ENCODE measurements around the gene ILKAP. TPM values are rescaled to one million over a fixed set of nuclear protein-coding genes. Genes with fewer than 3 reads are reported as not detected.
A peak's percentile ranks its signal among the peaks of the same experiment; 100 is the strongest.

The ILKAP gene
- total and polyA plus RNA-seq, 12 donors: 12.3 to 131 (median 26.1) TPM

GRCh38 chr2:238162846-238163441, 40.6 kb downstream of the ILKAP start:
- Histone ChIP-seq H3K36me3 (replicated peaks in 1 of 2) (no peaks in the 10 kb centered on the region), H3K27ac (no peak overlapping the region), H3K9me3 (replicated peaks in 1 of 3) (no peaks in the 10 kb centered on the region), H3K4me3 (no peak overlapping the region), H3K27me3 (peaks cover 16% of the 10 kb centered on the region), H3K4me1 (replicated peaks in 1 of 2) (peaks cover 0 to 4% of the 10 kb centered on the region in 2 donors)
- intact Hi-C loops (cut with DNase I): no loop called here
- TF ChIP-seq POLR2A (IDR thresholded peaks at IDR 0.05) (no peak), CTCF (IDR thresholded peaks at IDR 0.05) (no peak)
- peak in 1 of 7 donors; percentile 5 for DNase-seq
- WGBS, 4 donors: 37 to 68% (median 65%) methylated on average over 9 to 15 of the region's 15 CpGs

- H3K27ac ChIP-seq: no peak overlapping the region
- no peaks in the 10 kb centered on the region for H3K9me3 ChIP-seq (replicated peaks in 1 of 3)
- no peak for TF ChIP-seq CTCF (IDR thresholded peaks at IDR 0.05)
- no peak for TF ChIP-seq POLR2A (IDR thresholded peaks at IDR 0.05)
- H3K4me1 ChIP-seq (replicated peaks in 1 of 2): peaks cover 0 to 4% of the 10 kb centered on the region in 2 donors
- H3K4me3 ChIP-seq: no peak overlapping the region
- H3K36me3 ChIP-seq (replicated peaks in 1 of 2): no peaks in the 10 kb centered on the region
- intact Hi-C loops (cut with DNase I): no loop called here
- peaks cover 16% of the 10 kb centered on the region for H3K27me3 ChIP-seq
- 79 to 100% (median 82%) methylated on average over 2 to 14 of the region's 14 CpGs for WGBS, 4 donors
- peak in 1 of 7 donors; percentile 2 for DNase-seq
These were observed 41.1 kb downstream of the ILKAP start for GRCh38 chr2:238162251-238162845.

GRCh38 chr2:238161291-238162051, 42.0 kb downstream of the ILKAP start:
- DNase-seq: peak in 1 of 7 donors; percentile 5
- TF ChIP-seq CTCF (IDR thresholded peaks at IDR 0.05): no peak
- no peak for TF ChIP-seq POLR2A (IDR thresholded peaks at IDR 0.05)
- H3K27ac ChIP-seq: no peak overlapping the region
- 85 to 98% (median 90%) methylated on average over 9 to 21 of the region's 21 CpGs for WGBS, 4 donors
- H3K36me3 ChIP-seq (replicated peaks in 1 of 2): no peaks in the 10 kb centered on the region
- no peaks in the 10 kb centered on the region for H3K9me3 ChIP-seq (replicated peaks in 1 of 3)
- intact Hi-C loops (cut with DNase I): no loop called here
- H3K4me3 ChIP-seq: no peak overlapping the region
- H3K4me1 ChIP-seq (replicated peaks in 1 of 2): peaks cover 0 to 4% of the 10 kb centered on the region in 2 donors
- H3K27me3 ChIP-seq: peaks cover 16% of the 10 kb centered on the region
